Measurements from ENCODE around the gene CENPC.

- no peak for TF ChIP-seq POLR2A (IDR thresholded peaks at IDR 0.05; ENCODE audit: extremely low read depth, insufficient read length)
- TF ChIP-seq CTCF (IDR thresholded peaks at IDR 0.05; ENCODE audit: low read depth, low read length), result no peak
- no peak for TF ChIP-seq MAX (IDR thresholded peaks at IDR 0.05; ENCODE audit: low read depth, low read length)
- no peak for TF ChIP-seq MYC (IDR thresholded peaks at IDR 0.05; ENCODE audit: low read depth, low read length)
These were observed 106.3 kb downstream of the CENPC start for GRCh38 chr4:67438975-67439374.

Measured in NB4 (cell line).